ENCODE measurements around the gene GNAZ. TPM values are rescaled to one million over a fixed set of nuclear protein-coding genes. Genes with fewer than 3 reads are reported as not detected.
"Not testable (repeated sequence)": the region's sequence is repeated elsewhere in the genome, so short reads cannot be mapped to it uniquely, and the experiment has no call there.

GNAZ gene
- total and polyA plus RNA-seq, 2 experiments from 2014 or later = 0.24 to 0.65 TPM

GRCh38 chr22:23026777-23027176, 43.5 kb upstream of the GNAZ start:
- no peaks in the 10 kb centered on the region for H3K79me2 ChIP-seq (ENCODE audit: insufficient read depth)
- no peaks in the 10 kb centered on the region for H4K20me1 ChIP-seq (ENCODE audit: insufficient read depth)
- in situ Hi-C loops (cut with MboI) = no loop called here
- no peak for DNase-seq
- no peak overlapping the region for H2AFZ ChIP-seq
- no peaks in the 10 kb centered on the region; the same call in 1 of the 2 replicates for H3K27me3 ChIP-seq (replicated peaks; ENCODE audit: insufficient read depth)
- no peaks in the 10 kb centered on the region for H3K9me3 ChIP-seq (ENCODE audit: low read depth)
- 60 to 66% methylated on average over 10 of the region's 10 CpGs for WGBS, 2 experiments (ENCODE audit: low coverage in 1 of 2, low lambda C conversion rate in 2 of 2, missing lambda C conversion rate in 2 of 2)
- H3K4me2 ChIP-seq (ENCODE audit: unreplicated experiment) = no peak overlapping the region
- no peaks in the 10 kb centered on the region for H3K4me1 ChIP-seq (ENCODE audit: insufficient read depth)
- no peak overlapping the region for H3K27ac ChIP-seq
- H3F3A ChIP-seq (ENCODE audit: insufficient read depth) = no peaks in the 10 kb centered on the region
- H3K9ac ChIP-seq = no peak overlapping the region
- H3K36me3 ChIP-seq (ENCODE audit: low read depth) = no peaks in the 10 kb centered on the region
- TF ChIP-seq EZH2 (IDR thresholded peaks at IDR 0.05; ENCODE audit: insufficient read depth, poor library complexity, severe bottlenecking) (no peak), EZH2phosphoT487 (IDR thresholded peaks at IDR 0.05; ENCODE audit: insufficient read depth, low read depth) (no peak)
- no peak overlapping the region for H3K4me3 ChIP-seq
- H3K9me2 ChIP-seq (ENCODE audit: insufficient read depth) = no peaks in the 10 kb centered on the region

- in situ Hi-C loops (cut with MboI); H3K9ac ChIP-seq; H3K4me3 ChIP-seq; H3F3A ChIP-seq (ENCODE audit: insufficient read depth); H3K4me1 ChIP-seq (ENCODE audit: insufficient read depth); H3K27me3 ChIP-seq (replicated peaks; ENCODE audit: insufficient read depth); H3K27ac ChIP-seq; H3K9me2 ChIP-seq (ENCODE audit: insufficient read depth); H3K79me2 ChIP-seq (ENCODE audit: insufficient read depth); DNase-seq; H2AFZ ChIP-seq; H3K36me3 ChIP-seq (ENCODE audit: low read depth); H3K4me2 ChIP-seq (ENCODE audit: unreplicated experiment); H3K9me3 ChIP-seq (ENCODE audit: low read depth); H4K20me1 ChIP-seq (ENCODE audit: insufficient read depth): not testable (repeated sequence)
These were observed 42.5 kb upstream of the GNAZ start for GRCh38 chr22:23027849-23028248.

- no peaks in the 10 kb centered on the region for H3K4me1 ChIP-seq (ENCODE audit: insufficient read depth)
- H3K27ac ChIP-seq = no peak overlapping the region
- no peaks in the 10 kb centered on the region for H3K79me2 ChIP-seq (ENCODE audit: insufficient read depth)
- H4K20me1 ChIP-seq (ENCODE audit: insufficient read depth) = no peaks in the 10 kb centered on the region
- H3K9me3 ChIP-seq (ENCODE audit: low read depth) = no peaks in the 10 kb centered on the region
- no peak for TF ChIP-seq EZH2phosphoT487 (IDR thresholded peaks at IDR 0.05; ENCODE audit: insufficient read depth, low read depth)
- TF ChIP-seq EZH2 (IDR thresholded peaks at IDR 0.05; ENCODE audit: insufficient read depth, poor library complexity, severe bottlenecking) = no peak
- no peak overlapping the region for H3K4me2 ChIP-seq (ENCODE audit: unreplicated experiment)
- no peaks in the 10 kb centered on the region for H3K9me2 ChIP-seq (ENCODE audit: insufficient read depth)
- 40 to 46% methylated on average over 9 of the region's 9 CpGs for WGBS, 2 experiments (ENCODE audit: low coverage in 1 of 2, low lambda C conversion rate in 2 of 2, missing lambda C conversion rate in 2 of 2)
- no peak for DNase-seq
- H2AFZ ChIP-seq = no peak overlapping the region
- H3F3A ChIP-seq (ENCODE audit: insufficient read depth) = no peaks in the 10 kb centered on the region
- no peaks in the 10 kb centered on the region; the same call in 1 of the 2 replicates for H3K27me3 ChIP-seq (replicated peaks; ENCODE audit: insufficient read depth)
- in situ Hi-C loops (cut with MboI) = no loop called here
- no peak overlapping the region for H3K4me3 ChIP-seq
- no peaks in the 10 kb centered on the region for H3K36me3 ChIP-seq (ENCODE audit: low read depth)
- H3K9ac ChIP-seq = no peak overlapping the region
These were observed 40.6 kb upstream of the GNAZ start for GRCh38 chr22:23029521-23030228.

GRCh38 chr22:23031381-23031780, 38.9 kb upstream of the GNAZ start:
- no peaks in the 10 kb centered on the region for H3K36me3 ChIP-seq (ENCODE audit: low read depth)
- no peaks in the 10 kb centered on the region for H3F3A ChIP-seq (ENCODE audit: insufficient read depth)
- H3K27me3 ChIP-seq (replicated peaks; ENCODE audit: insufficient read depth) = no peaks in the 10 kb centered on the region; the same call in 1 of the 2 replicates
- no peak overlapping the region for H3K4me2 ChIP-seq (ENCODE audit: unreplicated experiment)
- H3K9me2 ChIP-seq (ENCODE audit: insufficient read depth) = no peaks in the 10 kb centered on the region
- TF ChIP-seq EZH2 (IDR thresholded peaks at IDR 0.05; ENCODE audit: insufficient read depth, poor library complexity, severe bottlenecking) (no peak), EZH2phosphoT487 (IDR thresholded peaks at IDR 0.05; ENCODE audit: insufficient read depth, low read depth) (no peak)
- 0 out of 2 replicates have a peak, but pooled peaks cover under 1% of the 10 kb centered on the region for H3K4me1 ChIP-seq (ENCODE audit: insufficient read depth)
- no peak overlapping the region for H3K9ac ChIP-seq
- no peaks in the 10 kb centered on the region for H4K20me1 ChIP-seq (ENCODE audit: insufficient read depth)
- H3K27ac ChIP-seq = no peak overlapping the region
- H2AFZ ChIP-seq = no peak overlapping the region
- WGBS, 2 experiments (ENCODE audit: low coverage in 1 of 2, low lambda C conversion rate in 2 of 2, missing lambda C conversion rate in 2 of 2) = 47 to 52% methylated on average over 4 of the region's 4 CpGs
- no peak overlapping the region for H3K4me3 ChIP-seq
- no peaks in the 10 kb centered on the region for H3K9me3 ChIP-seq (ENCODE audit: low read depth)
- in situ Hi-C loops (cut with MboI) = no loop called here
- no peak for DNase-seq
- H3K79me2 ChIP-seq (ENCODE audit: insufficient read depth) = no peaks in the 10 kb centered on the region

GRCh38 chr22:23031786-23032185, 38.5 kb upstream of the GNAZ start:
- Histone ChIP-seq H2AFZ (no peak overlapping the region), H3K4me3 (no peak overlapping the region), H3K27me3 (replicated peaks; ENCODE audit: insufficient read depth) (no peaks in the 10 kb centered on the region; the same call in 1 of the 2 replicates), H3K9me2 (ENCODE audit: insufficient read depth) (no peaks in the 10 kb centered on the region), H3K4me1 (ENCODE audit: insufficient read depth) (peaks cover 4% of the 10 kb centered on the region), H3F3A (ENCODE audit: insufficient read depth) (no peaks in the 10 kb centered on the region), H3K9ac (no peak overlapping the region), H3K9me3 (ENCODE audit: low read depth) (no peaks in the 10 kb centered on the region), H3K79me2 (ENCODE audit: insufficient read depth) (no peaks in the 10 kb centered on the region), H3K4me2 (ENCODE audit: unreplicated experiment) (no peak overlapping the region), H4K20me1 (ENCODE audit: insufficient read depth) (no peaks in the 10 kb centered on the region), H3K36me3 (ENCODE audit: low read depth) (no peaks in the 10 kb centered on the region), H3K27ac (no peak overlapping the region)
- TF ChIP-seq EZH2phosphoT487 (IDR thresholded peaks at IDR 0.05; ENCODE audit: insufficient read depth, low read depth) (no peak), EZH2 (IDR thresholded peaks at IDR 0.05; ENCODE audit: insufficient read depth, poor library complexity, severe bottlenecking) (no peak)
- in situ Hi-C loops (cut with MboI) = no loop called here
- DNase-seq = no peak
- 11 to 20% methylated on average over 1 of the region's 1 CpG for WGBS, 2 experiments (ENCODE audit: low coverage in 1 of 2, low lambda C conversion rate in 2 of 2, missing lambda C conversion rate in 2 of 2)
